GM10266 (cell line): Measurements from ENCODE around the gene DNAJC25.
"Not testable (repeated sequence)": the region's sequence is repeated elsewhere in the genome, so short reads cannot be mapped to it uniquely, and the experiment has no call there.

Experiments used
- DNase-seq: peaks from one replicate; pipeline ENCODE4 v3.0.0; 2012; ENCODE audit errors: extremely low spot score
- TF ChIP-seq, protein P1 (sequence below): IDR thresholded peaks from 2 replicates; pipeline ENCODE4 v1.5.1; 2012; ENCODE audit warnings: mild to moderate bottlenecking, low read depth; ENCODE audit not compliant: control insufficient read depth, insufficient read depth; ENCODE audit errors: missing control alignments

DNAJC25 gene

GRCh38 chr9:111610149-111610548 lies 21.0 kb upstream of the DNAJC25 start:
- TF ChIP-seq, protein P1, sequence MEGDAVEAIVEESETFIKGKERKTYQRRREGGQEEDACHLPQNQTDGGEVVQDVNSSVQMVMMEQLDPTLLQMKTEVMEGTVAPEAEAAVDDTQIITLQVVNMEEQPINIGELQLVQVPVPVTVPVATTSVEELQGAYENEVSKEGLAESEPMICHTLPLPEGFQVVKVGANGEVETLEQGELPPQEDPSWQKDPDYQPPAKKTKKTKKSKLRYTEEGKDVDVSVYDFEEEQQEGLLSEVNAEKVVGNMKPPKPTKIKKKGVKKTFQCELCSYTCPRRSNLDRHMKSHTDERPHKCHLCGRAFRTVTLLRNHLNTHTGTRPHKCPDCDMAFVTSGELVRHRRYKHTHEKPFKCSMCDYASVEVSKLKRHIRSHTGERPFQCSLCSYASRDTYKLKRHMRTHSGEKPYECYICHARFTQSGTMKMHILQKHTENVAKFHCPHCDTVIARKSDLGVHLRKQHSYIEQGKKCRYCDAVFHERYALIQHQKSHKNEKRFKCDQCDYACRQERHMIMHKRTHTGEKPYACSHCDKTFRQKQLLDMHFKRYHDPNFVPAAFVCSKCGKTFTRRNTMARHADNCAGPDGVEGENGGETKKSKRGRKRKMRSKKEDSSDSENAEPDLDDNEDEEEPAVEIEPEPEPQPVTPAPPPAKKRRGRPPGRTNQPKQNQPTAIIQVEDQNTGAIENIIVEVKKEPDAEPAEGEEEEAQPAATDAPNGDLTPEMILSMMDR, result no peak
- DNase-seq, result no peak

GRCh38 chr9:111610845-111611244 lies 20.3 kb upstream of the DNAJC25 start:
- TF ChIP-seq, protein P1, result no peak
- DNase-seq, result no peak

GRCh38 chr9:111613436-111614040 lies 17.6 kb upstream of the DNAJC25 start:
- no peak for DNase-seq
- TF ChIP-seq, protein P1, result no peak

- TF ChIP-seq, protein P1, result no peak
- DNase-seq, result no peak
Measured at GRCh38 chr9:111615928-111616327, 15.2 kb upstream of the DNAJC25 start.

DNA sequence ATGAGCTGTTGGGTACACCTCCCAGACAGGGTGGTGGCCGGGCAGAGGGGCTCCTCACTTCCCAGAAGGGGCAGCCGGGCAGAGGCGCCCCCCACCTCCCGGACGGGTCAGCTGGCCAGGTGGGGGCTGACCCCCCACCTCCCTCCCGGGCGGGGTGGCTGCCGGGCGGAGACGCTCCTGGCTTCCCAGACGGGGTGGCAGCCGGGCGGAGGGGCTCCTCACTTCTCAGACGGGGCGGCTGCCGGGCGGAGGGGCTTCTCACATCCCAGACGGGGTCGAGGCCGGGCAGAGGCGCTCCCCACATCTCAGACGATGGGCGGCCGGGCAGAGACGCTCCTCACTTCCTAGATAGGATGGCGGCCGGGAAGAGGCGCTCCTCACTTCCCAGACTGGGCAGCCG lies 13.8 kb upstream of the DNAJC25 start:
- not testable (repeated sequence) for DNase-seq

- DNase-seq, result peak; percentile 69
- TF ChIP-seq, protein P1, result peak; percentile 70
Measured at GRCh38 chr9:111621895-111622480, 9.1 kb upstream of the DNAJC25 start.

GRCh38 chr9:111622626-111623025 lies 8.5 kb upstream of the DNAJC25 start:
- DNase-seq, result no peak
- TF ChIP-seq, protein P1, result no peak
